Measurements from ENCODE around the gene PPP1R9B.

The PPP1R9B gene

DNA sequence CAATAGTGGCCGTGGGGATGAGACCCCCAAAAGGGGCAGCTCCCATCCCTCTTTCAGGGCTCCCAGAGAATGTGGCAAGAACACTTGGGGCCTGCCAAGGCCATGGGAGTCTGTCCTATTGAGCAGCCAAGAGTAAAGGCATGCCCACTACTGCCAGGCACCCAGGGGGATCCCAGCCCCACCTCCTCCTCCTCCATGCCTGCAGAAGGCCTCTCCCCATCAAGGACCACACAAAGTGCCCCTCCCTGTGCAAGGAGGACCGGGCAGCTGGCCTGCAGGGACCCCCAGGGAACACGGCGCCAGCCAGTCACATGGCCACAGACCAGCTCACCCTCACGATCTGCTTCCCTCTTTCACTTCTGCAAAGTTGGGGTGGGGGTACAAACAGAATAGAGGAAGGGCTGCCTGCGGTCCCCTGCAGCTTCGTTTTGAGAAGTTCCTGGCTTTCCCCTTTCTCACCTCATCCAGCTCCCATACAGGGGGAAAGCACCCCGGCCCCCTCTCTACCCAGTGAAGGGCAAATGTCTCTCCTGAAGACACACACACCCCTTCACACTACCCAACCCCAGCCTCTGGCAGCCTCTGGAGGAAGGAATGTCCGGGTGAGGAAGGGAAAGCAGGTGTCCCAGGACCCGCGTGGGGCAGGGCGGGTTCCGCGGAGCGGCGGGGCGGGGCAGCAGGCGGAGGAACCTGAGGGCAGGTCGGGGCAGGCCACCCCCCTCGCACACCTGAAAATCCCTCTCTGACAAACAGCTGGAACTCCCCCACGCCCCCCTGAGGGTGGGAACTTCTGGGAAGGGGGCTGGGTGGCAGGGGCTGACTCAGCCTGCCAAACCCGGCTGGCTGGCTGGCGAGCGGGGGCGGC is 2.0 kb downstream of the PPP1R9B start:
- peaks cover 17% of the 10 kb centered on the region for H3K36me3 Mint-ChIP-seq (ENCODE audit: low read depth)
- H3K27me3 Mint-ChIP-seq (ENCODE audit: low read depth) = peaks cover 4% of the 10 kb centered on the region
- H3K27ac Mint-ChIP-seq = peak overlapping the region; percentile 51 to 74 (median 60)
- peak overlapping the region; percentile 85 to 88 (median 87) for H3K4me3 Mint-ChIP-seq
- peaks cover 36% of the 10 kb centered on the region for H3K4me1 Mint-ChIP-seq
- TF ChIP-seq, protein P1, sequence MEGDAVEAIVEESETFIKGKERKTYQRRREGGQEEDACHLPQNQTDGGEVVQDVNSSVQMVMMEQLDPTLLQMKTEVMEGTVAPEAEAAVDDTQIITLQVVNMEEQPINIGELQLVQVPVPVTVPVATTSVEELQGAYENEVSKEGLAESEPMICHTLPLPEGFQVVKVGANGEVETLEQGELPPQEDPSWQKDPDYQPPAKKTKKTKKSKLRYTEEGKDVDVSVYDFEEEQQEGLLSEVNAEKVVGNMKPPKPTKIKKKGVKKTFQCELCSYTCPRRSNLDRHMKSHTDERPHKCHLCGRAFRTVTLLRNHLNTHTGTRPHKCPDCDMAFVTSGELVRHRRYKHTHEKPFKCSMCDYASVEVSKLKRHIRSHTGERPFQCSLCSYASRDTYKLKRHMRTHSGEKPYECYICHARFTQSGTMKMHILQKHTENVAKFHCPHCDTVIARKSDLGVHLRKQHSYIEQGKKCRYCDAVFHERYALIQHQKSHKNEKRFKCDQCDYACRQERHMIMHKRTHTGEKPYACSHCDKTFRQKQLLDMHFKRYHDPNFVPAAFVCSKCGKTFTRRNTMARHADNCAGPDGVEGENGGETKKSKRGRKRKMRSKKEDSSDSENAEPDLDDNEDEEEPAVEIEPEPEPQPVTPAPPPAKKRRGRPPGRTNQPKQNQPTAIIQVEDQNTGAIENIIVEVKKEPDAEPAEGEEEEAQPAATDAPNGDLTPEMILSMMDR (IDR thresholded peaks at IDR 0.05; ENCODE audit: unreplicated experiment in 3 of 3) = no peak
- H3K9me3 Mint-ChIP-seq = no peaks in the 10 kb centered on the region

DNA sequence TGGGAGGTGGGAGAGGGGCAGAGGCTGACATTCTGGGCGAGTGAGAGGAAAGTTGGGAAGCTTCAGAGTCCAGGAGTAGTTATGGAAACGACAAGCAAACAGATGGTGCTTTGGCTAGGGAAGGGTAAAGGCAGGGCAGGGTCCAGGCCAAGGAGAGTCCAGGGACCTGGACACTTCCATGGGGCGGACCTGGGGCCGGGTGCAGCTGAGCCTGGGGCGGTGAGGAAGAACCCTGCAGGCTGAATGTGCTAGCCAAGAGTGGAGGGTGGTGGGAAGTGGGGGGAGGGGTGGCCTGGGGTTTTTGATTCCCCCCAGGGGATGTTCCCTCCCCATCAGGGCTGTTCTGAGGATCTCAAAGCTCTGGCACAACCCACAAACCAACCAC is 2.6 kb downstream of the PPP1R9B start:
- Mint-ChIP-seq H3K36me3 (ENCODE audit: low read depth) (peaks cover 23% of the 10 kb centered on the region), H3K4me1 (peaks cover 36% of the 10 kb centered on the region), H3K27me3 (ENCODE audit: low read depth) (peaks cover 4% of the 10 kb centered on the region), H3K9me3 (no peaks in the 10 kb centered on the region), H3K27ac (peak overlapping the region; percentile 42 to 73 (median 51)), H3K4me3 (peak overlapping the region; percentile 85 to 88 (median 87))
- TF ChIP-seq, protein P1 (IDR thresholded peaks at IDR 0.05; ENCODE audit: unreplicated experiment in 3 of 3) = no peak

DNA sequence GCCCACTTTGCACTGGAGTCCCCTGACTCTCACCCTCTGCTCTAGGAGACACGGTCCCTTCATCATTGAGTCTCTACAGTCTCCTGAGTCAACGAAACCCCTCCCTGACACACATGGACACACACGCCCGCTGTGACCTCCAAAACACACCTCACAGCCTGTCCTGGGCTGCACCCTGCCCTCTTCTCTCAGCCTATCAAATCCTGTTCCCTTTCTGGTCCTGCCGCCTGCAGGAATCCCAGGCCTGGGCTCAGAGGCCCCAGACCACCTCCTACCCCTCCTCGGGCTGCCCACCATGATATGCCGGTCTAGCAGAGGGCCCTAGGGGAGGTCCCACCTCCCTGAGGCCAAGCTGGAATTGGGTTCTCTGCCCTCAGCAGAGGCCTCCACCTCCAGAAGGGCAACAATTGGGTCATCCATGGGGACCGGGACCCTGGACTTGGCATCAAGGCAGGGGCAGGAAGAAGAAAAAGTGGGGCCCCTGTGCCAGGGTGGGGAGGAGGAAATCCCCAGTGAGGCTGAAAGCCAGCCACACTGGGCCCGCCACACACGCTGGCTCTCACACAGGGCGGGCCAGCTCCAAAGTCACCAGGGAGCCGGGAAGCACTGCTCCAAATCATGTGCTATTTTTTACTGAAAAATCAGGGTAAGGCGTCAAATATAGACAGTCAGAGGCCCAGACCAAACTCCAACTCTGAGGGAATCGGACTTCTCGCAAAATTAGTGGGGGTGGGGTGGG is 3.4 kb downstream of the PPP1R9B start:
- Mint-ChIP-seq H3K4me3 (peak overlapping the region; percentile 85 to 88 (median 87)), H3K27ac (peak overlapping the region; percentile 42 to 73 (median 51)), H3K4me1 (peaks cover 30% of the 10 kb centered on the region), H3K27me3 (ENCODE audit: low read depth) (peaks cover under 1% of the 10 kb centered on the region), H3K9me3 (no peaks in the 10 kb centered on the region), H3K36me3 (ENCODE audit: low read depth) (peaks cover 30% of the 10 kb centered on the region)
- TF ChIP-seq, protein P1 (IDR thresholded peaks at IDR 0.05; ENCODE audit: unreplicated experiment in 3 of 3) = no peak

DNA sequence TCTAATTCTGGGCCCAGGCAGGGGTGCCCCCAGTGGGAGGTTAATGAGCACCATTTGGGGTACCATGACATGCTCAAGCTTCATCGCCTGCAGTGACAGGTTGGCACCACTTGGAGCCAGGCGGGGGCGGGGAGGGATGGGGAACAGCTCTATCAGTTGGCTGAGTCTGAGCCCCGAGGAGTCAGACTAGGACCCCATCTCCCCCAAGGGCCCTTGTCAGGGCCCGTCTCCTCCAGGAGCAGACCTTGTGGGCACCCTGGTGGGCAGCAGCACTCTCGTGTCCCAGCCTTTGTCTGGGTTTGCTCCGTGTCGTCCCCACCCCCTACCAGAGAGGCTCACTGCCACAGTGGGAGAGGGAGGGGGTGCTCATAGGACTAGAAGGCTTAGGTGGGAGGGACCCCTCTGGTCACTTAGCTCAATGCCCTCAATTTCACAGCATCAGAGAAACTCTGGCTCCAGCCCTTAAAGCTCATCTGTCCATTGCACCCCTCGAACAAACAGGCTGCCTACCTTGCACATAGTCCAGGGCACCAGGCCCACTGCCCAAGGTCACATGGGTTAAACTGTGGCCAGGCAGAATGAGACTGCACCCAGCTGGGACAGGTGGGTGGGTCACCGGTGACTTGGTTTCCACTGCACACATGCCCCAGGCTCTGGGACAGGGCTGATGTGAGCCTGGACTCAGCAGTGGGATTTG is 4.1 kb downstream of the PPP1R9B start:
- Mint-ChIP-seq H3K27me3 (ENCODE audit: low read depth) (no peaks in the 10 kb centered on the region), H3K4me3 (peak overlapping the region; percentile 85 to 88 (median 87)), H3K9me3 (no peaks in the 10 kb centered on the region), H3K4me1 (peaks cover 28% of the 10 kb centered on the region), H3K36me3 (ENCODE audit: low read depth) (peaks cover 38% of the 10 kb centered on the region), H3K27ac (peak overlapping the region in 1 of 3 experiments; percentile 51)
- TF ChIP-seq, protein P1 (IDR thresholded peaks at IDR 0.05; ENCODE audit: unreplicated experiment in 3 of 3) = no peak

DNA sequence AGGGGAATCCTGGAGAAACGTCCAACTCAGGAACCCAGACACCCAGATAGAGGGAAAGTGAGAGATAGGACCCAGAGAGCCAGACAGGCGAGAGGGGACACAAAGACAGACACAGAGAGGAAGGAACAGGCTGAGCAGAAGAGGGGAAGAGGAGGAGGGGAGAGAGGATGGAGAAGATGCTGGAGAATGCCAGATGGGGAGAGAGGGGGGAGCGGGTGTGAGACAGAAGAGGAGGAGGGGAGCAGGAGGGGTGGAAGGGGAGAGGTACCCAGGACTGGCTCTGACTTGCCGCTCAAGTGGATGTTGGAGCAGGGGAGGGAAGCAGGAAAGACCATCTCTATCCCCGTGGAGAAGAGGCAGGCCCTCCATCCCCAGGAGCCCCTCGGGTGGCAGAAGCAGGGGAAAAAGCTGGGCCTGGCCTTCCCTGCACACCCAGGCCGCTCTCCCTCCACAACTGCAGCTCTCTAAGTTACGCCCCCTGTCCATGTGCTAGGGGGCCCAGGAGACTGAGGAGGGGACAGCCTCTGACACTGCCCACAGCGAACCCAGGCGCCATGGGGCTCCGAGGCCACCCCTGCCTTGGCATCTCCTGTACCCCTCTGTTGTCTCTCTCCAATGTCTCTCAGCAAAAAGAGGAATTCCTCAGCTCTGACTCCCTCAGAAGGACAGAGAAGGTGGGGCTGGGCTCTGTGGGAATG is 4.8 kb downstream of the PPP1R9B start:
- peaks cover 28% of the 10 kb centered on the region for H3K4me1 Mint-ChIP-seq
- H3K9me3 Mint-ChIP-seq = no peaks in the 10 kb centered on the region
- H3K36me3 Mint-ChIP-seq (ENCODE audit: low read depth) = peaks cover 45% of the 10 kb centered on the region
- H3K27ac Mint-ChIP-seq = peak overlapping the region in 1 of 3 experiments; percentile 26
- H3K27me3 Mint-ChIP-seq (ENCODE audit: low read depth) = no peaks in the 10 kb centered on the region
- TF ChIP-seq, protein P1 (IDR thresholded peaks at IDR 0.05; ENCODE audit: unreplicated experiment in 3 of 3) = no peak
- peak overlapping the region; percentile 49 to 75 (median 50) for H3K4me3 Mint-ChIP-seq

Measured in nephron (organoid).